Left hindlimb (tissue), 1 donor: Measurements from ENCODE around the gene SH2B2.
"Not testable (repeated sequence)": the region's sequence is repeated elsewhere in the genome, so short reads cannot be mapped to it uniquely, and the experiment has no call there.

Experiments used
- DNase-seq: peaks from one replicate; pipeline ENCODE4 v3.0.0-alpha.2; 2018

Gene SH2B2

GRCh38 chr7:102306916-102307677 is 20.4 kb downstream of the SH2B2 start:
- DNase-seq = no peak

GRCh38 chr7:102310414-102310815 is 23.7 kb downstream of the SH2B2 start:
- no peak for DNase-seq

GRCh38 chr7:102312317-102312716 is 25.6 kb downstream of the SH2B2 start:
- no peak for DNase-seq

GRCh38 chr7:102313997-102314780 is 27.5 kb downstream of the SH2B2 start:
- DNase-seq = no peak

- no peak for DNase-seq
Observed at GRCh38 chr7:102317231-102318059, 30.8 kb downstream of the SH2B2 start.

GRCh38 chr7:102318482-102318971 is 31.9 kb downstream of the SH2B2 start:
- no peak for DNase-seq

- DNase-seq = no peak
Observed at GRCh38 chr7:102319671-102320070, 33.0 kb downstream of the SH2B2 start.

- DNase-seq = no peak
Observed at GRCh38 chr7:102320181-102320580, 33.5 kb downstream of the SH2B2 start.

- DNase-seq = no peak
Observed at GRCh38 chr7:102320601-102321350, 34.1 kb downstream of the SH2B2 start.

GRCh38 chr7:102321351-102322201 is 34.9 kb downstream of the SH2B2 start:
- DNase-seq = no peak

- DNase-seq = no peak
Observed at GRCh38 chr7:102322202-102322715, 35.6 kb downstream of the SH2B2 start.

GRCh38 chr7:102323914-102324195 is 37.2 kb downstream of the SH2B2 start:
- no peak for DNase-seq

GRCh38 chr7:102325106-102325505 is 38.4 kb downstream of the SH2B2 start:
- DNase-seq = not testable (repeated sequence)

- no peak for DNase-seq
Observed at GRCh38 chr7:102326157-102326889, 39.7 kb downstream of the SH2B2 start.

GRCh38 chr7:102327183-102327582 is 40.5 kb downstream of the SH2B2 start:
- DNase-seq = not testable (repeated sequence)

- not testable (repeated sequence) for DNase-seq
Observed at GRCh38 chr7:102328863-102329262, 42.2 kb downstream of the SH2B2 start.

- not testable (repeated sequence) for DNase-seq
Observed at GRCh38 chr7:102329366-102329765, 42.7 kb downstream of the SH2B2 start.

- not testable (repeated sequence) for DNase-seq
Observed at GRCh38 chr7:102330666-102331460, 44.2 kb downstream of the SH2B2 start.

GRCh38 chr7:102335574-102335973 is 48.9 kb downstream of the SH2B2 start:
- not testable (repeated sequence) for DNase-seq

GRCh38 chr7:102337002-102337401 is 50.3 kb downstream of the SH2B2 start:
- DNase-seq = not testable (repeated sequence)
